Activated naive CD4-positive, alpha-beta T cell treated with anti-CD3 and anti-CD28 coated beads, Interleukin-2, amount 10 ng/mL, durations not matched to agents 7 days and 5 days (primary cell): ENCODE data around the gene TMED6.
A peak's percentile ranks its signal among the peaks of the same experiment; 100 is the strongest.
"Not testable (repeated sequence)": the region's sequence is repeated elsewhere in the genome, so short reads cannot be mapped to it uniquely, and the experiment has no call there.

Experiments used
- CTCF ChIA-PET: fragments of 350-600 bp; sonication (Branson Sonifier 250); formaldehyde crosslinking; loops from one replicate; lab custom pipeline; 2021; ENCODE audit warnings: antibody characterized with exemption; lab: Charles Lee
- DNase-seq: peaks from one replicate; pipeline ENCODE4 v3.0.0-alpha.2; 2020
- H3K27ac Mint-ChIP-seq: one replicate; pipeline ENCODE4 v1.8.0; 2021; ENCODE audit warnings: mild to moderate bottlenecking, moderate library complexity, mixed read lengths
- H3K27me3 Mint-ChIP-seq: one replicate; pipeline ENCODE4 v1.8.0; 2021; ENCODE audit warnings: mild to moderate bottlenecking, mixed read lengths
- H3K36me3 Mint-ChIP-seq: one replicate; pipeline ENCODE4 v1.8.0; 2021; ENCODE audit warnings: mixed read lengths
- H3K4me1 Mint-ChIP-seq: one replicate; pipeline ENCODE4 v1.8.0; 2021; ENCODE audit warnings: mixed read lengths
- H3K4me3 Mint-ChIP-seq: one replicate; pipeline ENCODE4 v1.8.0; 2021; ENCODE audit warnings: mild to moderate bottlenecking, moderate library complexity, mixed read lengths
- H3K9me3 Mint-ChIP-seq: one replicate; pipeline ENCODE4 v1.8.0; 2021; ENCODE audit warnings: mixed read lengths

Gene TMED6

GRCh38 chr16:69313469-69313868 is 38.1 kb downstream of the TMED6 start:
- peaks cover 34% of the 10 kb centered on the region for H3K36me3 Mint-ChIP-seq

DNA sequence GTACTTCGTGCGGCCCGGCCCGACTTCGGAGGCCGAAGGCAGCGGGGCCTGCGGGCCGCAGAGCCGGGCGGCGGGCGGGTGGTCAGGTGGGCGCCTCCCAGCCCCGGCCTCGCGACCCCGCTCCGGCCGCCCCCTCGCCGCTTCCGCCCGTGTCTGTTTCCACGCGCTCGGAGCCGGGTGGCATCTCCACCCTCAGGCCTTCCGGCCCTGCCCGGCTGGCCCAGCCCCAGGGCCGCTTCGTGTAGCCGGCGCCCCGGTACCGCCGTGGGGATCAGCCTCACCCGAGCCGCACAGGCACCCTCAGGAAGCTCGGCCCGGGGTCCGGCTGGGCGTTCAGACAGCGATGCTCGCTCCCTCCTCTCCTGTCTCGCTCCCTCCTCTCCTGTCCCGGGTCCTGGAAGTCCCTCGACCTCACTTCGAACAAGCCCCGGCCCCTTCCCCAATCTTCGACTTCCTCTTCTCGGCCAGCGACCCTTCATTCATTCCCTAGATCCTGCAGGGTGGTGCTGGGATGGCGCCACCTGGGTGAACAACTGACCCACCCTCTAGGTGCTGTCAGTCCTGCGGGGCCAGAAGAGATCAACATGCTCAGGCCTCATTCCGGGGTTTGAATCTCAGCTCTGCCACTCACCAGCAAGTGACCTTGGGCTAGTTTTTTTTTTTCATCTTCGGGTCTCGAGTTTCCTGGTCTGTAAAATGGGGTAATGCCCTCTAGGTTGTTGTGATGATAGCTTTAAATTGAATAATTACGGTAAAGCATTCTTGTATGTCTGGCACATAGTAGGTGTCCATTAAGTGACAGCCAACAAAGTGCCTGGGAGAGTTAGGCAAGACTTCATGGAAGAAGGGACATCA is 39.8 kb downstream of the TMED6 start:
- DNase-seq: peak; percentile 59
- CTCF ChIA-PET: interaction anchor here (1.0 kb wide), 1 partner anchor 154 kb away, joined by 4 read pairs; no protein-coding TSS in a partner anchor
- Mint-ChIP-seq H3K27me3 (no peaks in the 10 kb centered on the region), H3K27ac (peak overlapping the region; percentile 93), H3K4me1 (peaks cover 24% of the 10 kb centered on the region), H3K4me3 (peak overlapping the region; percentile 99), H3K36me3 (peaks cover 29% of the 10 kb centered on the region), H3K9me3 (no peaks in the 10 kb centered on the region)

More at GRCh38 chr16:69313469-69313868, 38.1 kb downstream of the TMED6 start:
- H3K4me1 Mint-ChIP-seq: peaks cover 24% of the 10 kb centered on the region
- H3K4me3 Mint-ChIP-seq: peak overlapping the region; percentile 63
- H3K27ac Mint-ChIP-seq: no peak overlapping the region
- H3K9me3 Mint-ChIP-seq: no peaks in the 10 kb centered on the region
- CTCF ChIA-PET: no interaction called here
- DNase-seq: no peak
- no peaks in the 10 kb centered on the region for H3K27me3 Mint-ChIP-seq

DNA sequence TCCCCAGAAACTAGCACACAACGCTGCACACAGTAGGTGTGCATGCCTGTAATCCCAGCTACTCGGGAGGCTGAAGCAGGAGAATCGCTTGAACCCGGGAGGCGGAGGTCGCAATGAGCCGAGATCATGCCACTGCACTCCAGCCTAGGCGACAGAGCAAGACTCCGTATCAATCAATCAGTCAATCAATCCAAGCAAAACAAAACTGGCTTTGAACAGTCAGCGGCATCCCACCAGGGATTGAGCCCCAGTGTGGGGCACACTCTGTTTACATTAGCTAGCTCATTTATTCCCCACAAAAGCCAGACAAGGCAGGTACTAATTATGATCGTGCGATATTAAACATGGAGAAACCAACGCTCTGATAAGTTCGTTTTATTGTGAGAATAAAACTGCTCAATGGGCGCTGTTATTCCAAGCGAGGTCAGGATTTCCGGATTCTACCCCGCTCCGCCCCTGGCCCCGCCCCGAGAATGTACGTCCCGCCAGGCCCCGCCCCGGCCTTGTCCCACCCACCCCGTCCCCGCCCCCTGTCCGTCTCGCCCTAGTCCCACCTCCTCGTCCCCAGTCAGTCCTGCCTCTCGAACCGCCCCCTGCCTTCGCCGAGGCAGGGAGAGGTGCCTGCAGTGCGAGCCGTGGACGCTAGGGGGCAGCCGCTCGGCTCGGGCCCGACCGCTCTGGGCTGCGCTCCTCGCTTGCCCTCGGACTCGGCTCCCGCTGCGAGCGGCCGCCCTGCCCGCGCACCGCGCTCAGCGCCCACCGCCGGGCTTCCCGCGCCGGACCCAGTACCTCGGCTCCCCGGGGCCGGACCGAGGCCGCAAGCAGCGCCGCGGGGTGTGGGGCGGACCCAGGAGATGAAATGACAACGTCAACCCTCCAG is 40.7 kb downstream of the TMED6 start, which contains the start of gene VPS4A:
VPS4A (plus strand) TSS at position 698 of the 880 bp plus-strand sequence; CDS start at position 860, 162 bp downstream.
- peak within 1 kb of the TSS; percentile 93 for H3K27ac Mint-ChIP-seq
- H3K9me3 Mint-ChIP-seq: no peaks in the 10 kb centered on the region
- DNase-seq: peak; percentile 97
- H3K27me3 Mint-ChIP-seq: no peaks in the 10 kb centered on the region
- H3K36me3 Mint-ChIP-seq: peaks cover 21% of the 10 kb centered on the region
- CTCF ChIA-PET: no interaction called here
- H3K4me3 Mint-ChIP-seq: peak within 1 kb of the TSS; percentile 99
- peaks cover 24% of the 10 kb centered on the region for H3K4me1 Mint-ChIP-seq

- no peak overlapping the region for H3K4me3 Mint-ChIP-seq
- H3K27me3 Mint-ChIP-seq: no peaks in the 10 kb centered on the region
- H3K4me1 Mint-ChIP-seq: peaks cover 24% of the 10 kb centered on the region
- H3K36me3 Mint-ChIP-seq: peaks cover 17% of the 10 kb centered on the region
- no peak for DNase-seq
- no peaks in the 10 kb centered on the region for H3K9me3 Mint-ChIP-seq
- CTCF ChIA-PET: no interaction called here
- no peak overlapping the region for H3K27ac Mint-ChIP-seq
These were observed 42.3 kb downstream of the TMED6 start for GRCh38 chr16:69309316-69309715.

- no peaks in the 10 kb centered on the region for H3K27me3 Mint-ChIP-seq
- no peaks in the 10 kb centered on the region for H3K9me3 Mint-ChIP-seq
- peaks cover 10% of the 10 kb centered on the region for H3K36me3 Mint-ChIP-seq
- no peak overlapping the region for H3K27ac Mint-ChIP-seq
- H3K4me3 Mint-ChIP-seq: no peak overlapping the region
- H3K4me1 Mint-ChIP-seq: peaks cover 13% of the 10 kb centered on the region
- DNase-seq: no peak
- CTCF ChIA-PET: no interaction called here
These were observed 43.7 kb downstream of the TMED6 start for GRCh38 chr16:69307856-69308255.

- Mint-ChIP-seq H3K27me3 (no peaks in the 10 kb centered on the region), H3K36me3 (peaks cover 7% of the 10 kb centered on the region), H3K9me3 (no peaks in the 10 kb centered on the region), H3K27ac (no peak overlapping the region), H3K4me1 (peaks cover 10% of the 10 kb centered on the region), H3K4me3 (no peak overlapping the region)
- DNase-seq: no peak
- CTCF ChIA-PET: no interaction called here
These were observed 44.5 kb downstream of the TMED6 start for GRCh38 chr16:69307091-69307490.

DNA sequence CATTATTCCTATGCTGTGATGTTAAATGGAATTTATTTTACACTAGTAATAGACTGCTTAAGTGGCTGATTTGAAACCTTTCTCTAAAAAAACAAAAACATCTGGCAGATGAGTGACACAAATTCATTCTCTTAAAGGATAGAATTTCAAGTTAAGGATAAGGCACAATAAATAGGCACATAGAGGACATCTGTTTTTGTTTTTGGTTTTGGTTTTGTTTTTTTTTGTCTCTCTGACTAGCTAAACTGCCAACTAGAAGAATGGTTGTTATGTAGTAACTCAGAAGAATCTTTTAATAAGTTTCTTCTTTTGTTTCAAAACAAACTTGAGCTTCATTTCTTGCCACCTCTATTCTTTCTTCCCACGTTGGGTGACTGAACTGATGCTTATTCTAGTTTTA is 45.6 kb downstream of the TMED6 start:
- Mint-ChIP-seq H3K27me3 (no peaks in the 10 kb centered on the region), H3K27ac (no peak overlapping the region), H3K36me3 (peaks cover 7% of the 10 kb centered on the region), H3K9me3 (no peaks in the 10 kb centered on the region), H3K4me1 (peaks cover 7% of the 10 kb centered on the region), H3K4me3 (no peak overlapping the region)
- DNase-seq: no peak
- CTCF ChIA-PET: interaction anchor here (1.1 kb wide), 1 partner anchor 20 kb away, joined by 3 read pairs; no protein-coding TSS in a partner anchor

DNA sequence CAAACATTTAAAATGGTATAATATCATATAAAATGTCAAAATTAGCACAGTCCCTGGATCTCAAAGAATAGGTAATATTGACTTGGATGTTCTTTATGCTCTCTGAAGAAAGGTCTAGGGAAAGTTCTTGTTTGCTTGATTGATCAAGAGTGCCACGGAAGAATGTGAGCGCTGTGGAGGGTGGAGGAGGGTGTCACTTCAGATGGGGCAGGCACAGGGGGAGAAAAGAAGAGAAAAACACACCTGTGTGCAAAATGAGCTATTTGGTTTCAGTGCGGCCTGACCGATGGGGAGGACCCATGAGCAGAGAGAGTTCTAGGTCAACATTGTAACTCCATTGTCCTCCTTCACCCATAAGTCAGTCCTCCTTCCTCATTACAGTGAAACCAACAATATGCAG is 49.3 kb downstream of the TMED6 start:
- Mint-ChIP-seq H3K27me3 (no peaks in the 10 kb centered on the region), H3K9me3 (no peaks in the 10 kb centered on the region), H3K36me3 (peaks cover 12% of the 10 kb centered on the region), H3K4me3 (no peak overlapping the region), H3K4me1 (no peaks in the 10 kb centered on the region), H3K27ac (peak overlapping the region; percentile 25)
- no peak for DNase-seq
- CTCF ChIA-PET: no interaction called here

DNA sequence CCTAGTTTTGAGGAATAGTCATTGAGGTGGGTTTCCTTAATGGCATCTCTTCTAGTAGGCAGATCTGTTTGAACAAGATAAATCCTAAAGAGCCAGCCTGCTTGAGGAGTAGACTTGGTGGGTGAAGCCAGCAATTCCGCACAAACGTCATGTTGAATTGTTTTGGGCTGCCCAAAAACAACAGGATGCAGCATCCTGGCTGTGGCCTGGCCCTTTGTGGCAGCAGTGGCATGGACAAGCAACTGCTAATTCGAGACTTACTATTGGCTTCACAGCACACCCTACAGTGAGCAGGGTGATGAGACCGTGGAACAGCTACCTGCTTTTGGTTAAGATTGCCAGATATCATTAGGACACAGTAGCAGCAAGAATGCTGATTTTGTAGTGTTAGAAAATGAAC is 49.7 kb downstream of the TMED6 start:
- no peaks in the 10 kb centered on the region for H3K9me3 Mint-ChIP-seq
- H3K27ac Mint-ChIP-seq: no peak overlapping the region
- H3K4me3 Mint-ChIP-seq: no peak overlapping the region
- H3K27me3 Mint-ChIP-seq: no peaks in the 10 kb centered on the region
- CTCF ChIA-PET: no interaction called here
- DNase-seq: no peak
- peaks cover 12% of the 10 kb centered on the region for H3K36me3 Mint-ChIP-seq
- no peaks in the 10 kb centered on the region for H3K4me1 Mint-ChIP-seq

GRCh38 chr16:69301187-69301586 is 50.4 kb downstream of the TMED6 start:
- no peak for DNase-seq
- no peaks in the 10 kb centered on the region for H3K27me3 Mint-ChIP-seq
- no peak overlapping the region for H3K4me3 Mint-ChIP-seq
- CTCF ChIA-PET: no interaction called here
- H3K36me3 Mint-ChIP-seq: peaks cover 13% of the 10 kb centered on the region
- no peak overlapping the region for H3K27ac Mint-ChIP-seq
- H3K9me3 Mint-ChIP-seq: no peaks in the 10 kb centered on the region
- H3K4me1 Mint-ChIP-seq: no peaks in the 10 kb centered on the region

DNA sequence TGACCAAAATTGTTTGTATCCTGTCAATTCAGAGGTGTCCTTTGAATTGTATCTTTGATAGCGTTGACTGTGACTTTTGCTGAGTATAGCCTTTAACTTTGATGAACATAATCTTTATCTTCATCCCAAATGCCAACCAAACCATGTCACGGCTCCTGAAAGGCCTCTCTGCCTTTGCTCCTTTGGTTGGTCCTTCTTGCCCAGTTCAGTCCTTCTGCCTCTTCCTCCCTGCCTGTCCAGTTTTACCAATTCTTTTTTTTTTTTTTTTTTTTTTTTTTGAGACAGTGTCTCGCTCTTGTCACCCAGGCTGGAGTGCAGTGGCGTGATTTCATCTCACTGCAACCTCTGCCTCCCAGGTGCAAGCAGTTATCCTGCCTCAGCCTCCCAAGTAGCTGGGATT is 53.3 kb downstream of the TMED6 start:
- peaks cover 11% of the 10 kb centered on the region for H3K36me3 Mint-ChIP-seq
- H3K4me3 Mint-ChIP-seq: no peak overlapping the region
- no peak for DNase-seq
- no peak overlapping the region for H3K27ac Mint-ChIP-seq
- CTCF ChIA-PET: no interaction called here
- no peaks in the 10 kb centered on the region for H3K9me3 Mint-ChIP-seq
- H3K27me3 Mint-ChIP-seq: no peaks in the 10 kb centered on the region
- H3K4me1 Mint-ChIP-seq: no peaks in the 10 kb centered on the region

GRCh38 chr16:69296771-69297170 is 54.8 kb downstream of the TMED6 start:
- not testable (repeated sequence) for H3K9me3 Mint-ChIP-seq, H3K4me1 Mint-ChIP-seq, H3K27me3 Mint-ChIP-seq, DNase-seq, H3K4me3 Mint-ChIP-seq, H3K27ac Mint-ChIP-seq
- H3K36me3 Mint-ChIP-seq: peaks cover 11% of the 10 kb centered on the region
- CTCF ChIA-PET: interaction anchor here (1.8 kb wide), 2 partner anchors 9 to 11 kb away, joined by 4 to 7 read pairs; no protein-coding TSS in a partner anchor

DNA sequence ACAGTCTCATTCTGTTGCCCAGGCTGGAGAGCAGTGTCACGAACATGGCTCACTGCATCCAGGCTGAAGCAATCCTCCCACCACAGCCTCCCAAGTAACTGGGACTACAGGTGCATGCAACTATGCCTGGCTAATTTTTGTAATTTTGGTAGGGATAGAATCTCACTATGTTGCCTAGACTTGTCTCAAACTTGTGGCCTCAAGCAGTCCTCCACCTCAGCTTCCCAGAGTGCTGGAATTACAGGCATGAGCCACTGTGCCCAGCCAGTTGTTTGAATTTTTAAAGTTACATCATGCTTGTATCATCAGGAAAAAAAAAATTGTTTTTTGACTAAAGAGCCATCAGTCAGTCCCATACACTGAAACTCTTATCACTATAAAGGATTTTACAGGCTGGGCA is 57.5 kb downstream of the TMED6 start:
- Mint-ChIP-seq H3K27ac (no peak overlapping the region), H3K9me3 (no peaks in the 10 kb centered on the region), H3K4me3 (no peak overlapping the region), H3K27me3 (no peaks in the 10 kb centered on the region), H3K4me1 (no peaks in the 10 kb centered on the region), H3K36me3 (peaks cover 2% of the 10 kb centered on the region)
- DNase-seq: no peak
- CTCF ChIA-PET: no interaction called here

- no peak overlapping the region for H3K27ac Mint-ChIP-seq
These were observed 58.2 kb downstream of the TMED6 start for GRCh38 chr16:69293401-69293800.

More at GRCh38 chr16:69293401-69293800, 58.2 kb downstream of the TMED6 start:
- no peak for DNase-seq
- no peaks in the 10 kb centered on the region for H3K9me3 Mint-ChIP-seq
- H3K4me3 Mint-ChIP-seq: no peak overlapping the region
- CTCF ChIA-PET: no interaction called here
- no peaks in the 10 kb centered on the region for H3K4me1 Mint-ChIP-seq
- no peaks in the 10 kb centered on the region for H3K27me3 Mint-ChIP-seq
- H3K36me3 Mint-ChIP-seq: peaks cover 2% of the 10 kb centered on the region
